ENCODE measurements around the gene LRRC45.
"Not testable (repeated sequence)": the region's sequence is repeated elsewhere in the genome, so short reads cannot be mapped to it uniquely, and the experiment has no call there.

Gene LRRC45

DNA sequence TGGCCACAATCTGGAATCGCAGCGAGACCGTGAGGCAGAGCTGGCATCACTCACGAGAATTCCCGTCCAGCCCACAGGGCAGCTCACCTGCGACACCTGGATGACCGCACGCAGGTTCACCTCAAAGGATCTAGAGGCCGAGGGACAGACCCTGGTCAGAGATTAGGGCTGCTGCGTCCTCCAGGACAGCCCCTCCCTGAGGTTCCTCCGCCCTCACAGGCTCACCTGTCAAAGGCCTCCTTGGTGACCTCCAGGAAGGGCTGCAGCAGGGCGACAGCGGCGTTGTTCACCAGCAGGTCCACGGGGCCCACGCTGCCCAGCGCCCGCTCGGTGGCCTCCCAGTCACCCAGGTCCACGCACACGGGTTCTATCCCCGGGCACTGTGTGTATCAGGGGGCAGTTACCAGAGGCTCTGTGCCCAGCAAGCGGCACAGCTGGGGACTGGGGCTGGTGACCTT lies 13.6 kb downstream of the LRRC45 start:
- DNase-seq = no peak

DNA sequence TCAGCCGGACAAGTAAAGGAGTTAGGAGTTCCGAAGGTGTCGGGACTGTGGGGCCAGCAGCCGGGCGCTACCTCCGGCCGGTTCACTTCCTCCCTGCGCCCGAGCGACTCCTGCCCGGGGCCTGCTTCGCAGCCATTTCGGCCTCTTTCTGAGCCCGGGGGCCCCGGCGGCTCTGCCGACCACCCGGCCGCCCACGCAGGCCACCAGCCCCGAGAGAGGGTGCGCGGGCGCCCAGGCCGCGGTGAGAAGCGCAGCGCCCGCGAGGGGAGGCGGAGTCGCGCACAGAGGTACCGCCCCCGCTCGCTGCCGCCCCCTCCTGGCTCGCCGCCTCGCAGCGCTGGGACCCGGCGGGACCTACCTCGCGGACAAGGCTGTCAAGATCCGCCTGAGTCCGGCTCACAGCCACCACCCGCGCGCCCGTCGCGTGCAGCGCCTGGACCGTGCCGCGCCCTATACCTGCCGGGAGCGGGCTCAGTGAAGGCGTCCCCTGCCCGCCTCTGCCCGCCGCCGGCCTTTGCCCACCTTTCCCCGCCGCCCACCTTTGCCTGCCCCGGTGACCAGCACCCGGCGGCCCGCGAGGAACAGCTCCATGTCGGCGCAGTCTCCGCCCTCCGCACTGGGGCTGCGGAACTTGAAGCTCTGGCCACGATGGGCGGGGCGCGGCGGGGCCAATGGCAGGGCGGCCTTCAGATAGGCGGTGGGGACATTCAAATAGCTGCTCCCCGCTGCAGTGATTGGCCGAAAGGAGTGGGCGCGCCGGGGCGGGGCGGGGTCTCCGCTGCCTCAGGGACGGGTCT lies 14.2 kb downstream of the LRRC45 start, which contains the start of gene DCXR:
DCXR (minus strand) TSS at position 606 of the 797 bp plus-strand sequence; CDS start at position 591, 15 bp downstream.
- DNase-seq = peak; percentile 98

DNA sequence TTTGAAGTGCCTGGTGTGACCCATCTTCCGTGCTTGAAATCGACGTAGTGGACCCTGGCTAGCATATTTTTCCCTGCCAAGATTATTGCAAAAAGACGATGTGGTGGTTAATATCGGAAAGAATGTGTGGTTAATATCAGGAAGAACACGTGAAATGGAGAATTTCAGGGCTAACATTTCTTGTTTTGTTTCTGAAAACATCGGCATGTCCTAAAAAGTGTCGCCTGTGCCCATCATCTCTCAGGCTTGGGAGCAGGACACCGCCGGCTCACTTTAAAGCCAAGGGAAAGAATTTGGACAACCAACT lies 14.7 kb downstream of the LRRC45 start:
- no peak for DNase-seq

DNA sequence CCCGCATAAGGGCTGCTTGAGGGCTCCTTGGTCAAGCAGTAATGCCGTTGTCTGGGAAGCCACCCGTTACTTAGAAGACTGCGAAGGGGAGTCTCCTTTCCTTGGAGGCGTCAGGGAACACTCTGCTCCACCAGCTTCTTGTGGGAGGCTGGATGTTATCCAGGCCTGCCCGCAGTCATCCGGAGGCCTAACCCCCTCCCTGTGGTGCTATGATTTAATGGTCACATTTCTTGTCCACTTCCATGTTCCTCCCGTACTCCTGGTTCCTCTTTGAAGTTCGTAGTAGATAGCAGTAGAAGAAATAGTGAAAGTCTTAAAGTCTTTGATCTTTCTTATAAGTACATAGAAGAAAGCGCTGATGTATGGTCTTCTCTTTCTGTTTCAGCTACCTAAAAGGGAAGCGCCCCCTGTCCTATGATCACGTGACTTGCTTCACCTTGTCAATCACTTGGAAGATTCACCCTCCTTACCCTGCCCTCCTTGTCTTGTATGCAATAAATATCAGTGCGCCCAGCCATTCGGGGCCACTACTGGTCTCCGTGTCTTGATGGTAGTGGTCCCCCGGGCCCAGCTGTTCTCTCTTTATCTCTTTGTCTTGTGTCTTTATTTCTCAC lies 15.8 kb downstream of the LRRC45 start:
- not testable (repeated sequence) for DNase-seq

DNA sequence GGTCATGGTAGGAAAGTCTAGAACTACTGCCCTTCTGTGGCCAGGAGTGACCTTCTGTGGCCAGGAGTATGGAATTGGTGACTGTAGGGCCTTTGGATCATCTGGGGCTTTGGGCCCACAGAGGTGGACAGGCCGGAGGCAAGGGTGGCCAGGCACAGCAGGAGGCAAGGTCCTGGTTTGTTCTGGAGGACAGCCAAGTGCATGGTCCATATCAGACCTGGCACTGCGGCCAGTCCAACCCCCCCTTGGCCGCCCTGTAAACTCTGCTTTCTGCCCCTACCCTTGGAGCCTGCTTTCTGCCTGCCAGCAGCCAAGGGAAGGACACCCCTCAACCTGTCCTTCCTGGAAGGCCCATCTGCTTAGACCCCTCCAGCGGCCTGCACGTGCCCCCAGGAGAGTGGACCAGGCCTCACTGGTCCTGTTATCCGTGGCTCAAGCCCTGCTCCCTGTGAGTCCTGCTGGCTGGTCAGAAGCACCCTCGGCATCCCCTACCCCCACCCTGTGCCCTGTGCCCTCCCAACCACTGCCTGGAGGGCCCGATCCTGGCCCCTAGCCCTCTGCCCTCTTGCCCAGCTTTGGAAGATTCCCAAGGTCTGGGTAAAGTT lies 16.7 kb downstream of the LRRC45 start:
- no peak for DNase-seq

DNA sequence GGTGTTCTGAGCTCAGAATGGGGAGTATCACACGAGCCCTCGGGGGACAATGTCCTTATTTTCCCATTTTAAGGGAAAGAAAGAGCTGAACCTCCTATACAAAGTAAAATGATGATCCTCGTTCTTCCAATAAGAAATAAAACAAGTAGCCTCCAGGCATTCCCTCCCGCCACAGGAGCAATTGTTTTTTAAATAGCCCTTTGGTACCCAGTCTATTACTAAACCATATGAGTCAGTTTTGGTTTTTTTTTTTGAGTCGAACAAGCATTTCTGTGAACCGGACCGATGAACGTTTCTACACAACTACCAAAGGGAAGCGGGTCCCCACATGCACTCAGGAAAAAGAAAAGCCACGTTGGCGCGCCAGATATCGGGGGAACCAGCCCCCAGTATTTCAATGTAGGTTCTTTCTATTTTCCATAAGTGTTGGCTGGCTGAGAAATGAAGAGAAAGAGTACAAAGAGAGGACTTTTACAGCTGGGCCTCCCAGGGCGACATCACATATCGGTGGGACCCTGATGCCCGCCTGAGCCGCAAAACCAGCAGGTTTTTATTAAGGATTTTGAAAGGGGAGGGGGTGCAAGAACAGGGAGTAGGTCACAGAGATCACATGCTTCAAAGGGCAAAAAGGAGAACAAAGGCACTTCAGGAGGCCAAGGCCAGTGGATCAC lies 18.2 kb downstream of the LRRC45 start:
- DNase-seq = no peak

DNA sequence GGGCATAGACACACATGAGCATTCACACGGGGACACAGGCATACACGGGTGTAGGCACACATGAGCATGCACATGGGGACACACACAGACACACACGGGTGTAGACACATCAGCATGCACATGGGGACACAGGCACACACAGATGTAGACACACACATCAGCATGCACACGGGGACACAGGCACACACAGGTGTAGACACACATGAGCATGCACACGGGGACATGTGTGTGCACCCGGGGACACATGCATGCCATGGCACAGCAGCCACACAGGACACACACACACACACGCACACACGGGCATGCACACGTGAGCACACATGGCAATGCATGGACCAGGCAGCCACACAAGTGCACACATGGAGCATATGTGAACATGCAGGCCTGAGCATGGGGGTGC lies 19.5 kb downstream of the LRRC45 start:
- DNase-seq = no peak

DNA sequence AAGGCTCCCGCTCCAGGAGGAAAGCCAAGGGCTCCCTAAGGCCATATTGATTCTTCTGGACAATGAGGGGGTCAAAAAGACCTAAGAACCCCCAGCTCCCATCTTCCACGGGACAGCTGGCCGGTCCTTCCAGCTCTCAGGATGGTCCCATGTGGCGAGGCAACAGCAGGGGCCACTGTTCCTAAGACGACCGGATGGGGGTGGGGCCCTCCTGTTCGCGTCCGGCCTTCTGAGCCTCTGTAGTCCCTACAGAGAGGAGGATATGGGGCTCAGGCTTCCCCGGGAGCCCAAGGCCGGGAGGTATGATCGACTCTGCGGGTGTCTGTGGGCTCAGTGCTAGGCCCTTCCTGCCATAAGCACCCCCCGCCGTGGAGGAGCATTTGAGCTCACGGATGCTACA lies 20.4 kb downstream of the LRRC45 start:
- no peak for DNase-seq

DNA sequence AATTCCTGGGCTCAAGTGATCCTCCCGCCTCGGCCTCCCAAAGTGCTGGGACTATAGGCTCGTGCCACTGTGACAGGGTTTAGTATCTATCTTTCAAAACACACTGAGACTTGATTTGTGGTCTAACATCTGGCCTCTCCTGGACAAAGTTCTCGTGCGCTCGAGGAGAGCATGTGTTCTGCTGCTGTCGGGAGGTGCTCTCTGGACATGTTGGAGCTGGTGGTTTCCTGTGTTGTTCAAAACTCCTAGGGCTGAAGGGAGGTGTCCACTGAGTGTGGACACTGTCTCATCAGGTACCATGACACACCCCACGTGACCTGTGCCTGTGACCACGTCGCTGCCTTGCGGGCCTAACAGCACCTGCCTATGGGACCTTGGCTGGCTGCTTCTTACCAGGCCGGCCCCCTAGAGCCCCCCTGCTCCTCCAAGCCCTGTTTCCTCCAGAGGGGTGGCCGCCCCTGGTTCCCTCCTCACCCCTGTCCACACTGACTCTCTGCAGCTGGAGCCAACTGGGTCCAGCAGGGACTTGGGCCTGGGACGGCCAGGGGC lies 22.9 kb downstream of the LRRC45 start:
- no peak for DNase-seq

DNA sequence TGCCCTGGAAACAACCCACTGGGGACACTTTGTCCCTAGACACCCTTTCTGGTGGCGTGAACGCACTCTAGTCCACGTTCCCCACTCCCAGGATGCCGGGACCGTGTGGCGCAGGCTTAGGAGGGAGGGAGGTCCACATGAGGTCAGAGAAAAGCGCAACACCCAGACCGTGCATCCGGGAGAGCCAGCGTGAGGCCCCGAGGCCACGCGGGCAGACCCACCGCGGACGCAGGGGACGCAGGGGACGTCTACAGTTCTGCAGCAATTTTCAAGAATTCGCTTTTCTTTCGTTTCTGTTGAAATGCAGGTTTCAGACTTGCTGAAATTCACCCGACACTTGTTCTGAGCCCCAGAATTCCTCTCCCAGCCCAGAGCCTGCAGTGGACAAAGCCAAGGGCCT lies 23.8 kb downstream of the LRRC45 start:
- DNase-seq = no peak

DNA sequence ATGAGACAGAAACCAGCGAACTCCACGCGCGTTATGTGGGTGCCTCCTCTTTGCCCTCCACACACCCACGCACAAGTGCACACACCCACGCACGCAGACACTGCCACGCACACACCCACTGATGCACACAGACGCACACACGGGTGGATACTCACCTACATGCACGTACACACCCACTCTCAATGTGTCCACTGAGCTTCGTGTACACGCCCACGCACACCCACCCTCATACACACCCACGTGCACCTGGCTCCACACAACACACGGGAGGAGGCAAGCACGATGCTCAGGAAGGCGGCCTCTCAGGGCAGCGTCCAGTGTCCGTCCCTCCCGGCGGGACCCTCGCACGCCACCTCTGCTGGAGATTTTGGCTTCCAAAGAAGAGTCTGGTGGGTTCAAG lies 24.3 kb downstream of the LRRC45 start:
- no peak for DNase-seq

DNA sequence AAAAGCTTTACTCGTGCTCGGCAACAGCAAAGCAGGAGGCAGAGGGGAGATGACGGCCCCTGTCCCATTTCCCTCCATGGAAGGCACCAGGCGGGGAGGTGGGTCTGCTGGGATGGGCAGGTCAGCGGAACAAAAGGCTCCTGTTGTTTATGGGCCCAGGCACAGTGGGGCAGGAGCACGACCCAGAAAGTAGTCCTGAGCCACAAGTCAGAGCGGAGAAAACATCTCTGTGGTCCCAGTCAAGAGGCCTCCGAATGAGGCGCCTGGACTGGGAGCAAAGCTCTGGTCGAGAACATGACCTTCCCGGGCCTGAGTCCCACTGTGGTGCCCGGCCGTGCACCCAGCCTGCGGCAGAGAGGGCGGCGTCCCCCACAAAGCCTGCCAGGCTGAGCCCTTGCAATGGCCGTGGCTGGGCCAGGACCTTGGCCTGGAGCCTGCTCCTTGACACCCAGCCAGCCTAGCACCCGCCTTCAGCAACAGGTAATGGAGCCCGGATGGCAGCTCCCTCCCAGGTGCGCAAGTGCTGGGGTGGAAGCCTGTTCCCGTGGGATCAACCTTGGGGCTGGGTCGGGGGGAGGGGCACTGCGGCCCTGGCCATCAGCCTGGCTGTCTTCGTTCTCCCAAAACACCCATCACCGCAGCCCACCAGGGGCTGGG lies 24.9 kb downstream of the LRRC45 start:
- DNase-seq = no peak

DNA sequence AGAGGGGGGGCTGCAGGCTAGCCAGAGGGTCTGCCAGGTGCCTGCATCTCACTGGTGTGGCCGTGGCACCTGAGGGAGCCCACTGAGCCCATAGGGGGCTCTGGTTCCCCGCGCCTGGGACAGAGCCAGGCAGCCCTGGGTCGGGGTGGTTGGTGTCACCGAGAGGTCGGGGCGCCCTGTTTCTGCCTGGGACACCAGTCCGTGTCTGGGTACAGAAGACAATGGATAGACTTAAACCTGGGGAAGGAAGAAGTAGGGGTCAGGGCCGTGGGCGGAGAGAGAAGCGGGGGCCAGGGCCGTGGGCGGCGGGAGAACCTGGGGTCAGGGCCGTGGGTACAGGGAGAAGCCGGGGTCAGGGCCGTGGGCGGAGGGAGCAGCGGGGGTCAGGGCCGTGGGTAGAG lies 25.5 kb downstream of the LRRC45 start:
- no peak for DNase-seq

DNA sequence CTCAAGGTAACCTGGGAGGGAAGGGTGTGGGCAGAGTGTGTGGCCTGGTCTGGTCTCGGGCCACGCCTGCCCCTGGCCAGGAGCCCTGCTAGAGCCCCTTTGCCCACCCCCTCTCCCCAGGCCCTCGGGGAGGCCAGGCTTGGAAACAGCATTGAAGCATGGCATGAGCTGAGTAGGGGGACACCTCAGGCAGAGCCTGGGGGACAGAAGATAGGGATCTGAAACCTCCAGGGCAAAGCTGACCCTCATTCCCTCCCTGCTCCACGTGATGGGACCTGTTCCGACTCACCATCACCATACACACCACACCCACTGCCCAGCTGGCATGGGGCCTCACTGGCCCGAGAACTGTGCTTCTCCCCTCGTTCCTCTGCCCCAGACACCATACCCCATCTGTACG lies 26.0 kb downstream of the LRRC45 start:
- DNase-seq = no peak

DNA sequence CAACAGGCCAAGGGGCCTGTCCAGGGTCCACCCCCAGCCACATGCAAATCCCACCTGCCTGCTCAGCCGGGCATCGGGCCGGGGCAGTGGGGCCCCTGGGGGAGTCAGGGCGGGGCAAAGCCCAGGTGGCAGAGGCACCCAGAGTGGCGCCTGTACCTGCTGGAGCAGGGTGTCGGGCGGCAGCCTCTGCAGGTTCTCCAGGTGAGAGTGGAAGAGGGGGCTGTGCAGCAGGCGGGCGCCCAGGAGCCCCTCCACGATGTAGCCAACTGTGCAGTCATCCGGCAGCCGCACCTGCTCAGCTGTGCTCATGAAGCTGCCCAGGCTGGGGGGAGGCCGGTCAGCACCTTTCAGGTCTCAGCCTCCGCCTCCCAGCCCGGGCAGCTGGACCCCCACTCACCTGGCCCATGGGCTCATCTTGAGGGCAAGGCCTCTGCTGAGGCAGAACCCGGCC lies 26.4 kb downstream of the LRRC45 start:
- DNase-seq = no peak

DNA sequence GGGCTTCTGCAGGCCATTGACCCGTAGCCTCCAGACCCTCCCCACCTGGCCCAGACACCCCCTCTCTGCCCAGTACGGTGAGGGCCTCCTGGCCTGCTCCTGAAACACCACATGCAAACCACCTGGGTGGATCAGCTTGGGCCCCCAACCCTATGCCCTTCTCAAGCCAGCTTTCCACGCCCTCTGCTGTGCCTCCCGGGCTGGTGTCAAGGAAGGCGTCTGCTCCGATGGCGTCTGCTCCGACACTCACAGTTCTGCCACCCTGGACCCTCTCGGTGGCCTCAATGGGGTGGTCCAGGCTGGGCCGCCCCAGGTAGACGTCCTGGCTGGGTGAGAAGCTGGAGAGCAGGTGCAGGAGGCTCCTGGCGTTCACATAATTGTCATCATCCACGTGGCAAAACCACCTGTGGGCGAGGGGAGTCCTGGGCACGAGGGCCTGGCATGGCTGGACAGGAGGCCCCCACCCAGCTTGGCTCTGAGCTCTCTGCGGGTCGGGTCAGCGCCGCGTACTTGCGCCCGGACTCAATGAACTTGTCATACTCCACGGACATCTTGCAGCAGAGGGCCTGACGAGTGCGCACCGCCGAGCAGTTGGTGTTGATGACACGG lies 27.2 kb downstream of the LRRC45 start:
- no peak for DNase-seq

DNA sequence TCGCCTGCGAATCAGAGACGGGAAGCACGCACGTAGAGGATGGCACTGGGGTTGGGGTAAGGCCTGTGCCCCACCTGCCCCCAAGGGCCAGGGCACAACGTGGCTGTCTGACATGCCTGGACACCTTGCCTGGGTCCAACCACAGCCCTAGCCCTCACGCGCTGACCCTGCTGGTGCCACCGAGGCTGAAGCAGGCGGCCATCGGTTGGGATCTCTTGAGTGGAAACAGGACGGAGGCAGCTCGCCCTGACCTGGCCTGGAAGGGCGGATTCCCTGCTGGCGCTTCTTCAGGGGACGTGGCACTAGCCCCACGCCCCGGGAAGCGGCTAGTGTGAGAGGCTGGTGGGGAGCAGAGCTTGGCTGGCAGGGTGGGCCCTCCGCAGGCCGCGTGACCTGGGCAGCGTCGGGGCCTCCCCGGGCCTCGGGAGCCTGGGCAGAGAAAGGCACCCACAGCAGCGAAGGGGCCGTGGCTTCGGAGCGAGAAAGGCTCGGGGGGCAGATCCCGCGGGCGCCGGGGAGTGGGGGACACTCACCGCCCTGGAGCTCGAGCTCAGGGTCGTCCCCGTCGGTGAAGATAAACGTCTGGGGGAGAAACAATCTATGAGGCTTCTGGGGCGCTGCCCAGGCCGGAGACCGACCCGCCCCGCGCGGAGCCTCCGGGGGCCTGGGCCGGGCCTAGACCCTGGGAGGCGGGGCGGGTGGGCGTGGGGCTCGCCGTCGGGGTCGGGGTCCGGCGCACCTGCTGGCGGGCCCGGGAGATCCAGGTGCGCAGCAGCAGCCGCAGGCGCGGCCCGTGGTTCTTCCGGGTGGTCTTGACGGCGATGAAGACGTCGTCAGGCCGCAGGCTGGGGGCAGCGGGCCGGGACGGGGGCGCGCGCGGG lies 27.9 kb downstream of the LRRC45 start:
- no peak for DNase-seq

DNA sequence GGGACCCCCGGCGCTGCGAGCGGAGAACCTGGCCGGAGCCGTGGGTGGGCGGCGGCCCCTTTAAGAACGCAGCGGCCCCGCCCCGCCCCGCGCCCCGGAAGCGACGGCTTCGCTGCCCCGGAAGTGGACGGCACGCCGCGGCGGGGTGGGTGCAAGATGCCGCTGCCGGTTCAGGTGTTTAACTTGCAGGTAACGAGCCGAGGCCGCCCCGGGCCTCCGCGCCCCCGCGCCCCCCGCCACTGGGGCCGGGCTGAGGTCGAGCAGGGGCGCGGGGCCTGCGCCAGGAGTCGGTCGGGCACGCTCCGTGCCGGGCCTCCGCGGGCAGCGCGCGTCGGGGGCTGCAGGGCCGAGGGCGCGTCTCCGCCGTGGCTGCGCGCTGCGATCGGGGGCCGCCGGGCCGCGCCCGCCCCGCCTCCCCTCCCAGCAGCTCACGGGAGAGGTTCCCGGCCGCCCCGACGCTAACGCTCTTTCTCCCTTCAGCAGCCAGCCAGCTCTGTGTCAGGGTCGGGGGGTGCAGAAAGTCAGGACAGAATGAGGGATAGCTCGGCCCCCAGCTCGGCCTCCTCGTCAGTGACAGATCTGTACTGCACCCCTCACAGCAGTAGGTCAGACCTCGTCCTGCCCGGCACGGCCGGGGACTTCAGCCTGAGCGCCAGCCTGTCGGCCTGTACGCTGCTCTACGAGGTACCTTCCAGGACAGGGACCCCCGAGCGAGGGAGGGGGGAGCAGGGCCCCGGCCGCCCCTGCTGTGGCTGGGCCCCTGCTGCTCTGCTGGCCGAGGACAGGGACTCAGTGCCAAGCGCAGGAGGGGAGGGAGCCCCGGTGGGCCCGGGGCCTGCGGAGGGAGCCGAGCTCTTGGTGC lies 28.9 kb downstream of the LRRC45 start, which contains the start of the genes GPS1 and RFNG:
GPS1 (plus strand) TSS at position 123 of the 862 bp plus-strand sequence; CDS start at position 157, 34 bp downstream.
RFNG (minus strand) TSS at position 36 of the 862 bp plus-strand sequence. CDS start 45 bp downstream, outside the sequence.
- peak; percentile 85 for DNase-seq

DNA sequence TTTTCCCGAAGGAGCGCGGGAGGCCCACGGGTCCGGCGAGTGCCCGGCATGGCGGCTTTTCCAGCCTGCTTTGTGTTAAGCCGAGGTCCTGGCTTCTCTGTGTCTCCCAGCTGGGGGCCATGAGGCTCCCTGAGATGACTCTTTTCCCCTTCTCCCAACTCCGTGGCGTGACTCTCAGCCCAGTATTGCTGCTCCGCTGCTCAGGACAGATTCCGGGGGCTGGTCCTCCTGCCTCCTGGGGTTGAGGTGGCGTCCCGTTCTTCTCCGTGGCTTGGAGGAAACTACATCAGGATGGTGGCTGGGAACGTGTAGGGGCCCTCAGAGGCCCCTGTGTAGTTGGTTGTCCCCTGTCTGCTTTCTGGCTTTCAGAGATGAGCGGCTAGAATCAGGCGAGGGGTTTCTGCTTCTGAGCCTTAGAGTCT lies 29.5 kb downstream of the LRRC45 start:
- no peak for DNase-seq

DNA sequence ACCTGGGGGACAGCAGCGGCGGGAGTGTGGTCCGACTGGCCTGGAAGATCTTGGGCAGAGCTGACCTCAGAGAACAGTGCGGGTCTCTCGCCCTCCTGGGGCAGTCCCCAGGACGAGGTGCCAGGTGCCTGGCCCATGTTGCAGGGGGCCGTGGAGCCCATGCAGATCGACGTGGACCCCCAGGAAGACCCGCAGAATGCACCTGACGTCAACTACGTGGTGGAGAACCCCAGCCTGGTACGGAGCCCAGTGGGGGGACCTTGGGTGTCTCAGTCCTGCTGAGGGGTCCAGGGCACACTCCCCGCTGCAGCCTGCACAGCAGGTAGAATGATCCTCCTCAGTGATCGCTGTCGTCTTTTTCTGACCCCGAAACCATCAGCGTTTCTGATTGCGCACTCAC lies 30.0 kb downstream of the LRRC45 start:
- no peak for DNase-seq
